ENCODE measurements around the gene CDH2.

Gene CDH2

GRCh38 chr18:28108814-28109213 is 68.1 kb downstream of the CDH2 start:
- TF ChIP-seq ZNF274 (IDR thresholded peaks at IDR 0.05; ENCODE audit: low read depth, low read length) = no peak
- H3K4me3 ChIP-seq (ENCODE audit: low read length) = no peak overlapping the region

GRCh38 chr18:28108254-28108653 is 68.7 kb downstream of the CDH2 start:
- H3K4me3 ChIP-seq (ENCODE audit: low read length) = no peak overlapping the region
- TF ChIP-seq ZNF274 (IDR thresholded peaks at IDR 0.05; ENCODE audit: low read depth, low read length) = no peak

GRCh38 chr18:28099237-28099636 is 77.7 kb downstream of the CDH2 start:
- TF ChIP-seq ZNF274 (IDR thresholded peaks at IDR 0.05; ENCODE audit: low read depth, low read length) = no peak
- no peak overlapping the region for H3K4me3 ChIP-seq (ENCODE audit: low read length)

- H3K4me3 ChIP-seq (ENCODE audit: low read length) = no peak overlapping the region
- no peak for TF ChIP-seq ZNF274 (IDR thresholded peaks at IDR 0.05; ENCODE audit: low read depth, low read length)
These were observed 81.3 kb downstream of the CDH2 start for GRCh38 chr18:28095631-28096030.

- no peak for TF ChIP-seq ZNF274 (IDR thresholded peaks at IDR 0.05; ENCODE audit: low read depth, low read length)
- no peak overlapping the region for H3K4me3 ChIP-seq (ENCODE audit: low read length)
These were observed 81.9 kb downstream of the CDH2 start for GRCh38 chr18:28095041-28095440.

GRCh38 chr18:28091197-28091596 is 85.7 kb downstream of the CDH2 start:
- no peak for TF ChIP-seq ZNF274 (IDR thresholded peaks at IDR 0.05; ENCODE audit: low read depth, low read length)
- no peak overlapping the region for H3K4me3 ChIP-seq (ENCODE audit: low read length)

GRCh38 chr18:28088477-28088876 is 88.5 kb downstream of the CDH2 start:
- no peak for TF ChIP-seq ZNF274 (IDR thresholded peaks at IDR 0.05; ENCODE audit: low read depth, low read length)
- H3K4me3 ChIP-seq (ENCODE audit: low read length) = no peak overlapping the region

- TF ChIP-seq ZNF274 (IDR thresholded peaks at IDR 0.05; ENCODE audit: low read depth, low read length) = no peak
- H3K4me3 ChIP-seq (ENCODE audit: low read length) = no peak overlapping the region
These were observed 90.0 kb downstream of the CDH2 start for GRCh38 chr18:28086670-28087552.

GRCh38 chr18:28081516-28081915 is 95.4 kb downstream of the CDH2 start:
- TF ChIP-seq ZNF274 (IDR thresholded peaks at IDR 0.05; ENCODE audit: low read depth, low read length) = no peak
- no peak overlapping the region for H3K4me3 ChIP-seq (ENCODE audit: low read length)

GRCh38 chr18:28080876-28081300 is 96.0 kb downstream of the CDH2 start:
- no peak overlapping the region for H3K4me3 ChIP-seq (ENCODE audit: low read length)
- no peak for TF ChIP-seq ZNF274 (IDR thresholded peaks at IDR 0.05; ENCODE audit: low read depth, low read length)

- no peak for TF ChIP-seq ZNF274 (IDR thresholded peaks at IDR 0.05; ENCODE audit: low read depth, low read length)
- H3K4me3 ChIP-seq (ENCODE audit: low read length) = no peak overlapping the region
These were observed 97.0 kb downstream of the CDH2 start for GRCh38 chr18:28079883-28080282.

- TF ChIP-seq ZNF274 (IDR thresholded peaks at IDR 0.05; ENCODE audit: low read depth, low read length) = no peak
- H3K4me3 ChIP-seq (ENCODE audit: low read length) = no peak overlapping the region
These were observed 98.1 kb downstream of the CDH2 start for GRCh38 chr18:28078849-28079248.

- no peak overlapping the region for H3K4me3 ChIP-seq (ENCODE audit: low read length)
- no peak for TF ChIP-seq ZNF274 (IDR thresholded peaks at IDR 0.05; ENCODE audit: low read depth, low read length)
These were observed 98.6 kb downstream of the CDH2 start for GRCh38 chr18:28078298-28078697.

- no peak for TF ChIP-seq ZNF274 (IDR thresholded peaks at IDR 0.05; ENCODE audit: low read depth, low read length)
- no peak overlapping the region for H3K4me3 ChIP-seq (ENCODE audit: low read length)
These were observed 101.4 kb downstream of the CDH2 start for GRCh38 chr18:28075501-28075900.

- TF ChIP-seq ZNF274 (IDR thresholded peaks at IDR 0.05; ENCODE audit: low read depth, low read length) = no peak
- H3K4me3 ChIP-seq (ENCODE audit: low read length) = no peak overlapping the region
These were observed 102.9 kb downstream of the CDH2 start for GRCh38 chr18:28074076-28074475.

GRCh38 chr18:28073658-28074057 is 103.3 kb downstream of the CDH2 start:
- no peak for TF ChIP-seq ZNF274 (IDR thresholded peaks at IDR 0.05; ENCODE audit: low read depth, low read length)
- no peak overlapping the region for H3K4me3 ChIP-seq (ENCODE audit: low read length)
